Panc1 (cell line): ENCODE results near the gene EDEM1. TPM values are rescaled to one million over a fixed set of nuclear protein-coding genes. Genes with fewer than 3 reads are reported as not detected.

Source experiments
- ATAC-seq: fragments of 200-7000 bp; cut with Tn5 transposase; 2 replicates; pipeline ENCODE4 v1.9.1; 2020; ENCODE audit warnings: mild to moderate bottlenecking, moderate library complexity
- BruUV-seq: library from RNA; stranded (reverse); fragments of 400-500 nt; replicated peaks from 2 replicates; lab custom pipeline; 2021; lab: Mats Ljungman, UMichigan
- CTCF ChIA-PET: fragments of 300-600 bp; sonication (Branson Sonifier 250); formaldehyde crosslinking; loops from one replicate; lab custom pipeline; 2022; ENCODE audit warnings: antibody characterized with exemption; lab: Charles Lee
- POLR2A ChIA-PET: fragments of 300-600 bp; sonication (Branson Sonifier 250); formaldehyde crosslinking; loops from one replicate; lab custom pipeline; 2022; ENCODE audit warnings: antibody characterized with exemption; lab: Charles Lee
- DNase-seq: peaks from one replicate; pipeline ENCODE4 v3.0.0-alpha.2; 2010; ENCODE audit warnings: low read depth, low spot score
- H3K27ac ChIP-seq: 2 replicates; pipeline ENCODE4 v1.5.1; 2011; ENCODE audit warnings: mild to moderate bottlenecking, low read length, inconsistent platforms
- H3K27me3 ChIP-seq: fragments of 200-500 bp; sonication (Bioruptor generic); 2 replicates; pipeline ENCODE4 v1.6.0; 2014; ENCODE audit warnings: low read length, inconsistent platforms; ENCODE audit not compliant: control insufficient read depth, insufficient read depth
- H3K36me3 ChIP-seq: fragments of 200-500 bp; sonication (Bioruptor generic); 2 replicates; pipeline ENCODE4 v1.5.1; 2014; ENCODE audit warnings: inconsistent platforms, mild to moderate bottlenecking, low read length, moderate library complexity; ENCODE audit not compliant: control insufficient read depth, insufficient read depth
- H3K4me1 ChIP-seq: 2 replicates; pipeline ENCODE4 v1.5.1; 2011; ENCODE audit warnings: inconsistent platforms, mild to moderate bottlenecking, low read length, moderate library complexity; ENCODE audit not compliant: control insufficient read depth, insufficient read depth
- H3K4me3 ChIP-seq, 2 experiments: 2 replicates each; pipeline ENCODE4 v1.5.1; 2011 to 2012; ENCODE audit warnings: low read depth in 2 of 2, low read length in 2 of 2, mild to moderate bottlenecking in 2 of 2, inconsistent platforms in 1 of 2, moderate library complexity in 1 of 2
- H3K9me3 ChIP-seq: fragments of 200-500 bp; sonication (Bioruptor generic); 2 replicates; pipeline ENCODE4 v1.5.1; 2014; ENCODE audit warnings: low read depth, mild to moderate bottlenecking, inconsistent platforms, low read length, moderate library complexity; ENCODE audit not compliant: control insufficient read depth, insufficient read depth
- POLR2AphosphoS5 ChIP-seq: IDR thresholded peaks from 2 replicates; pipeline ENCODE4 v1.6.1; 2012; ENCODE audit warnings: mild to moderate bottlenecking, low read depth, low read length, moderate library complexity
- SIN3A ChIP-seq: IDR thresholded peaks from 2 replicates; pipeline ENCODE4 v1.6.1; 2012; ENCODE audit warnings: low read depth, mild to moderate bottlenecking, low read length, moderate library complexity, borderline replicate concordance; ENCODE audit not compliant: insufficient read depth
- TCF7L2 ChIP-seq: IDR thresholded peaks from 2 replicates; pipeline ENCODE4 v1.6.1; 2011; ENCODE audit warnings: mild to moderate bottlenecking, low read depth, low read length, inconsistent platforms
- in situ Hi-C: cut with HindIII; loops from 2 replicates; pipeline ENCODE4 v1.10.0; 2016; ENCODE audit warnings: low sequenced_read_pairs, low pct_unique_long_range_greater_than_20kb
- intact Hi-C: fragments of 100-400 bp; cut with micrococcal nuclease; formaldehyde crosslinking; loops from one replicate; pipeline ENCODE4 v1.10.0; 2022; ENCODE audit not compliant: unreplicated experiment
- total RNA-seq: library from RNA; stranded (reverse); gene quantifications from one replicate; pipeline ENCODE4 v1.2.1, GENCODE V29; 2021; ENCODE audit not compliant: unreplicated experiment
- TF ChIP-seq, protein P1 (sequence below), 2 experiments: IDR thresholded peaks; 2 replicates each; pipeline ENCODE4 v1.6.1; 2011 to 2012; ENCODE audit warnings: low read depth in 2 of 2, control low read depth in 1 of 2, low read length in 1 of 2, mild to moderate bottlenecking in 1 of 2, moderate library complexity in 1 of 2; ENCODE audit not compliant: insufficient read depth in 1 of 2
- TF ChIP-seq, protein P2 (sequence below): fragments of 450-650 bp; IDR thresholded peaks from 2 replicates; pipeline ENCODE4 v1.5.1; 2017; ENCODE audit warnings: mild to moderate bottlenecking

EDEM1 gene
- total RNA-seq, 1 experiment from 2014 or later, result 44.6 TPM

- no TSS peak for BruUV-seq
Observed at GRCh38 chr3:5221701-5222100, 34.2 kb downstream of the EDEM1 start.

DNA sequence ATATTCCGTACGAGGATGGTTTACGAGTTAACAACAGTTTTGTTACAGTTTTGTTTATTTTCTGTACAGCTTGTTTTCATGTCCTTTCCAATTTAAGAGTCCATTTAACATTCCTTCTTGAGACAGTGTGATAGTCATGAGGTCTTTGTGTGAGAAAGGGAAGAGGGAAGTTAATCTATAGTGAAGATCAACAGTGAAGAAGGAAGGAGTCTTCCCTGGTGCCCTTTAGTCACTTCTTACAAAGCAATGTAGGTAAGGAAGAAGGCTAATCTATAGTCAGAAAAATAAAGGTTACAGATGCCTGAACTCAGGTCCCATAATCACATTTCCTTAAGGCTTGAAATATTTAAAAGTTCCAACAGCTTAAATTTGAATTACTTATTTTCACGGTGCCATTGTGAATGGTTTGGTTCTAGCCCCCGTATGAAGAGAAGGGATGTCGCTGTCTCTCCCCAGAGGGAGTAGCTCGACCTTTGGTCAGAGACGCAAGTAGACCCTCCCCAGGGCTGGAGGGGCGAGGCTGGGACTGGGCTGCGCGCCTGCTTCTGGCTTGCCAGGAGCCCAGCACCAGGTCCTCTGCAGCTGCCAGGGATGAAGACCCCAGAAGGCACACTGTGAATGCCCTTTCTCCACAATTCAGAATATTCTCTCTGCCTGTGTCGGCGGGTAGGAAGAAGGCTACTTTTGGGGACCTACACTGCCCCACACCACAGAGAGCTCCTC, 34.9 kb downstream of the EDEM1 start:
- DNase-seq (no peak), ATAC-seq (no peak)
- BruUV-seq, result no TSS peak
- in situ Hi-C loops (no loop called here), intact Hi-C loops (no loop called here)
- POLR2A ChIA-PET, result no interaction called here
- H3K4me3 ChIP-seq, result no peak overlapping the region
- no peaks in the 10 kb centered on the region for H3K9me3 ChIP-seq
- no peaks in the 10 kb centered on the region for H3K27me3 ChIP-seq
- no peaks in the 10 kb centered on the region for H3K4me1 ChIP-seq
- no peak overlapping the region for H3K27ac ChIP-seq
- CTCF ChIA-PET, result no interaction called here
- H3K36me3 ChIP-seq, result no peaks in the 10 kb centered on the region
- TF ChIP-seq, protein P1, sequence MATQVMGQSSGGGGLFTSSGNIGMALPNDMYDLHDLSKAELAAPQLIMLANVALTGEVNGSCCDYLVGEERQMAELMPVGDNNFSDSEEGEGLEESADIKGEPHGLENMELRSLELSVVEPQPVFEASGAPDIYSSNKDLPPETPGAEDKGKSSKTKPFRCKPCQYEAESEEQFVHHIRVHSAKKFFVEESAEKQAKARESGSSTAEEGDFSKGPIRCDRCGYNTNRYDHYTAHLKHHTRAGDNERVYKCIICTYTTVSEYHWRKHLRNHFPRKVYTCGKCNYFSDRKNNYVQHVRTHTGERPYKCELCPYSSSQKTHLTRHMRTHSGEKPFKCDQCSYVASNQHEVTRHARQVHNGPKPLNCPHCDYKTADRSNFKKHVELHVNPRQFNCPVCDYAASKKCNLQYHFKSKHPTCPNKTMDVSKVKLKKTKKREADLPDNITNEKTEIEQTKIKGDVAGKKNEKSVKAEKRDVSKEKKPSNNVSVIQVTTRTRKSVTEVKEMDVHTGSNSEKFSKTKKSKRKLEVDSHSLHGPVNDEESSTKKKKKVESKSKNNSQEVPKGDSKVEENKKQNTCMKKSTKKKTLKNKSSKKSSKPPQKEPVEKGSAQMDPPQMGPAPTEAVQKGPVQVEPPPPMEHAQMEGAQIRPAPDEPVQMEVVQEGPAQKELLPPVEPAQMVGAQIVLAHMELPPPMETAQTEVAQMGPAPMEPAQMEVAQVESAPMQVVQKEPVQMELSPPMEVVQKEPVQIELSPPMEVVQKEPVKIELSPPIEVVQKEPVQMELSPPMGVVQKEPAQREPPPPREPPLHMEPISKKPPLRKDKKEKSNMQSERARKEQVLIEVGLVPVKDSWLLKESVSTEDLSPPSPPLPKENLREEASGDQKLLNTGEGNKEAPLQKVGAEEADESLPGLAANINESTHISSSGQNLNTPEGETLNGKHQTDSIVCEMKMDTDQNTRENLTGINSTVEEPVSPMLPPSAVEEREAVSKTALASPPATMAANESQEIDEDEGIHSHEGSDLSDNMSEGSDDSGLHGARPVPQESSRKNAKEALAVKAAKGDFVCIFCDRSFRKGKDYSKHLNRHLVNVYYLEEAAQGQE (IDR thresholded peaks at IDR 0.05; ENCODE audit: insufficient read depth in 1 of 2, low read depth in 2 of 2, low read length in 1 of 2), result no peak
- TF ChIP-seq, protein P2, sequence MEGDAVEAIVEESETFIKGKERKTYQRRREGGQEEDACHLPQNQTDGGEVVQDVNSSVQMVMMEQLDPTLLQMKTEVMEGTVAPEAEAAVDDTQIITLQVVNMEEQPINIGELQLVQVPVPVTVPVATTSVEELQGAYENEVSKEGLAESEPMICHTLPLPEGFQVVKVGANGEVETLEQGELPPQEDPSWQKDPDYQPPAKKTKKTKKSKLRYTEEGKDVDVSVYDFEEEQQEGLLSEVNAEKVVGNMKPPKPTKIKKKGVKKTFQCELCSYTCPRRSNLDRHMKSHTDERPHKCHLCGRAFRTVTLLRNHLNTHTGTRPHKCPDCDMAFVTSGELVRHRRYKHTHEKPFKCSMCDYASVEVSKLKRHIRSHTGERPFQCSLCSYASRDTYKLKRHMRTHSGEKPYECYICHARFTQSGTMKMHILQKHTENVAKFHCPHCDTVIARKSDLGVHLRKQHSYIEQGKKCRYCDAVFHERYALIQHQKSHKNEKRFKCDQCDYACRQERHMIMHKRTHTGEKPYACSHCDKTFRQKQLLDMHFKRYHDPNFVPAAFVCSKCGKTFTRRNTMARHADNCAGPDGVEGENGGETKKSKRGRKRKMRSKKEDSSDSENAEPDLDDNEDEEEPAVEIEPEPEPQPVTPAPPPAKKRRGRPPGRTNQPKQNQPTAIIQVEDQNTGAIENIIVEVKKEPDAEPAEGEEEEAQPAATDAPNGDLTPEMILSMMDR, result no peak
- TF ChIP-seq POLR2AphosphoS5 (no peak), TCF7L2 (no peak), SIN3A (no peak)

More at GRCh38 chr3:5221701-5222100, 34.2 kb downstream of the EDEM1 start:
- POLR2A ChIA-PET, result no interaction called here
- DNase-seq (no peak), ATAC-seq (no peak)
- CTCF ChIA-PET, result no interaction called here
- no peak for TF ChIP-seq POLR2AphosphoS5
- TF ChIP-seq, protein P2, result no peak
- TF ChIP-seq, protein P1 (IDR thresholded peaks at IDR 0.05; ENCODE audit: insufficient read depth in 1 of 2, low read depth in 2 of 2, low read length in 1 of 2), result no peak
- TF ChIP-seq TCF7L2, result no peak
- no peak for TF ChIP-seq SIN3A
- Histone ChIP-seq H3K4me3 (no peak overlapping the region), H3K4me1 (no peaks in the 10 kb centered on the region), H3K27ac (no peak overlapping the region), H3K9me3 (no peaks in the 10 kb centered on the region), H3K27me3 (no peaks in the 10 kb centered on the region), H3K36me3 (no peaks in the 10 kb centered on the region; the same call in 1 of the 2 replicates)
- in situ Hi-C loops, result no loop called here
- intact Hi-C loops, result no loop called here
